ENCODE data around the gene ZPBP. TPM values are rescaled to one million over a fixed set of nuclear protein-coding genes. Genes with fewer than 3 reads are reported as not detected.

Gene ZPBP
- total RNA-seq, 1 experiment from 2014 or later, result not detected

DNA sequence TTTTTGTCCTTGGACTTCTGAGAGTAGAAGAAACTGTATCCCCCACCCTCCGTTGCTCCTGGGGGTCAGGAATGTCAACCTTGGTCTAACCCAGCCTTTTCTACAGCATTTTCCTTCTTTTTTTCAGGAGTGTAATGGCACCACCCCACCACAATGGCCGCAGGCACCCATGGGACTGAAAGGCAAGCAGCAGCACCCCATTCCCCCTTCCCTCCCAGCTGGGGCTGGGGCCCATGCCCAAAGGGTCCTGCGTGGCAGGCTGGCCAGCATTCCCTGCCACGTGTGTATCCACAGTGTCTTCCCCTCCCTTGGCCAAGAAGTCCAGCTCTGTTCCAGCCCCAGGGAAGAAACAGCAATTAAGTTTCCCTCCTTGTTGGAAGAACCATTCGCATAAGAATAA, 106.9 kb downstream of the ZPBP start:
- ChIA-PET POLR2A (ENCODE audit: unreplicated experiment) (no interaction called here), CTCF (no interaction called here)
- BruUV-seq (replicated peaks), result no TSS peak
- Histone ChIP-seq H3K9me3 (ENCODE audit: insufficient read depth, low read depth) (no peaks in the 10 kb centered on the region), H3K27ac (no peak overlapping the region), H4K20me1 (ENCODE audit: insufficient read depth) (no peaks in the 10 kb centered on the region), H3K4me3 (no peak overlapping the region), H3K79me2 (ENCODE audit: low read depth) (no peaks in the 10 kb centered on the region), H3K4me2 (no peak overlapping the region), H3F3A (ENCODE audit: insufficient read depth, low read depth) (no peaks in the 10 kb centered on the region), H3K9me2 (ENCODE audit: insufficient read depth) (no peaks in the 10 kb centered on the region), H3K36me3 (ENCODE audit: low read depth) (no peaks in the 10 kb centered on the region), H3K4me1 (replicated peaks; ENCODE audit: insufficient read depth) (no peaks in the 10 kb centered on the region), H3K27me3 (ENCODE audit: insufficient read depth, low read depth) (no peaks in the 10 kb centered on the region), H2AFZ (no peak overlapping the region)
- DNase-seq, result no peak
- TF ChIP-seq, protein P1, sequence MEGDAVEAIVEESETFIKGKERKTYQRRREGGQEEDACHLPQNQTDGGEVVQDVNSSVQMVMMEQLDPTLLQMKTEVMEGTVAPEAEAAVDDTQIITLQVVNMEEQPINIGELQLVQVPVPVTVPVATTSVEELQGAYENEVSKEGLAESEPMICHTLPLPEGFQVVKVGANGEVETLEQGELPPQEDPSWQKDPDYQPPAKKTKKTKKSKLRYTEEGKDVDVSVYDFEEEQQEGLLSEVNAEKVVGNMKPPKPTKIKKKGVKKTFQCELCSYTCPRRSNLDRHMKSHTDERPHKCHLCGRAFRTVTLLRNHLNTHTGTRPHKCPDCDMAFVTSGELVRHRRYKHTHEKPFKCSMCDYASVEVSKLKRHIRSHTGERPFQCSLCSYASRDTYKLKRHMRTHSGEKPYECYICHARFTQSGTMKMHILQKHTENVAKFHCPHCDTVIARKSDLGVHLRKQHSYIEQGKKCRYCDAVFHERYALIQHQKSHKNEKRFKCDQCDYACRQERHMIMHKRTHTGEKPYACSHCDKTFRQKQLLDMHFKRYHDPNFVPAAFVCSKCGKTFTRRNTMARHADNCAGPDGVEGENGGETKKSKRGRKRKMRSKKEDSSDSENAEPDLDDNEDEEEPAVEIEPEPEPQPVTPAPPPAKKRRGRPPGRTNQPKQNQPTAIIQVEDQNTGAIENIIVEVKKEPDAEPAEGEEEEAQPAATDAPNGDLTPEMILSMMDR (conservative IDR thresholded peaks at IDR 0.05), result no peak
- TF ChIP-seq EZH2 (IDR thresholded peaks at IDR 0.05; ENCODE audit: low read depth), result no peak
- intact Hi-C loops (cut with micrococcal nuclease; ENCODE audit: unreplicated experiment), result no loop called here

DNA sequence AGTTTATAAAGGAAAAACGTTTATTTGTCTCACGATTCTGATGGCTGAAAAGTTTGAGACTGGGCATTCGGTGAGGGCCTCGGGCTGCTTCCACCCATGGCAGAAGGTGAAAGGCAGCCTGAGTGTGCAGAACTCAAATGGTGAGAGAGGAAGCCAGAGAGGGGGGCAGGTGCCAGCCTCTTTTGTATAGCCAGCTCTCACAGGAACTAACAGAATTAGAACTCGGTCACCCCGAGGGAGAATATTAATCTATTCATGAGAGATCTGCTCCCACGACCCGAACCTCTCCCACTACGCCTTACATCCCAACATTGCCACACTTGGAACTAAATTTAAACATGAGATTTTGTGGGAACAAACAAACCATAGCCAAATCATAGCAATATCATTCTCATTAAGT, 112.6 kb downstream of the ZPBP start:
- Histone ChIP-seq H4K20me1 (ENCODE audit: insufficient read depth) (no peaks in the 10 kb centered on the region), H3K9me2 (ENCODE audit: insufficient read depth) (no peaks in the 10 kb centered on the region), H3K4me3 (no peak overlapping the region), H3K4me2 (peak overlapping the region; percentile 6; the same call in 1 of the 2 replicates), H2AFZ (peak overlapping the region; percentile 75), H3K9me3 (ENCODE audit: insufficient read depth, low read depth) (no peaks in the 10 kb centered on the region), H3K79me2 (ENCODE audit: low read depth) (no peaks in the 10 kb centered on the region), H3F3A (ENCODE audit: insufficient read depth, low read depth) (no peaks in the 10 kb centered on the region), H3K27ac (no peak overlapping the region), H3K27me3 (ENCODE audit: insufficient read depth, low read depth) (peaks cover 10% of the 10 kb centered on the region; the same call in 1 of the 2 replicates), H3K36me3 (ENCODE audit: low read depth) (no peaks in the 10 kb centered on the region), H3K4me1 (replicated peaks; ENCODE audit: insufficient read depth) (no peaks in the 10 kb centered on the region; the same call in 1 of the 2 replicates)
- TF ChIP-seq EZH2 (IDR thresholded peaks at IDR 0.05; ENCODE audit: low read depth), result no peak
- TF ChIP-seq, protein P1 (conservative IDR thresholded peaks at IDR 0.05), result no peak
- POLR2A ChIA-PET (ENCODE audit: unreplicated experiment), result no interaction called here
- intact Hi-C loops (cut with micrococcal nuclease; ENCODE audit: unreplicated experiment), result no loop called here
- BruUV-seq (replicated peaks), result no TSS peak
- no peak for DNase-seq
- CTCF ChIA-PET, result no interaction called here

- Histone ChIP-seq H4K20me1 (ENCODE audit: insufficient read depth) (no peaks in the 10 kb centered on the region), H3K27ac (no peak overlapping the region), H3K36me3 (ENCODE audit: low read depth) (no peaks in the 10 kb centered on the region), H3K79me2 (ENCODE audit: low read depth) (no peaks in the 10 kb centered on the region), H3K27me3 (ENCODE audit: insufficient read depth, low read depth) (peaks cover 14% of the 10 kb centered on the region; the same call in 1 of the 2 replicates), H3K4me2 (no peak overlapping the region), H3K4me1 (replicated peaks; ENCODE audit: insufficient read depth) (no peaks in the 10 kb centered on the region; the same call in 1 of the 2 replicates), H3K9me2 (ENCODE audit: insufficient read depth) (no peaks in the 10 kb centered on the region), H2AFZ (no peak overlapping the region), H3K4me3 (no peak overlapping the region), H3K9me3 (ENCODE audit: insufficient read depth, low read depth) (no peaks in the 10 kb centered on the region), H3F3A (ENCODE audit: insufficient read depth, low read depth) (no peaks in the 10 kb centered on the region)
- no TSS peak for BruUV-seq (replicated peaks)
- POLR2A ChIA-PET (ENCODE audit: unreplicated experiment), result no interaction called here
- no peak for TF ChIP-seq EZH2 (IDR thresholded peaks at IDR 0.05; ENCODE audit: low read depth)
- TF ChIP-seq, protein P1 (conservative IDR thresholded peaks at IDR 0.05), result no peak
- intact Hi-C loops (cut with micrococcal nuclease; ENCODE audit: unreplicated experiment), result no loop called here
- CTCF ChIA-PET, result no interaction called here
- DNase-seq, result no peak
Measured at GRCh38 chr7:49976238-49976637, 116.8 kb downstream of the ZPBP start.

Measured in PC-9 (cell line).